Chondrocyte (in vitro differentiated cells): ENCODE data around the gene LAMA5. TPM values are rescaled to one million over a fixed set of nuclear protein-coding genes. Genes with fewer than 3 reads are reported as not detected.

Experiments
- DNase-seq: peaks from one replicate; pipeline ENCODE4 v3.0.0; 2021; ENCODE audit warnings: mixed read lengths, low spot score
- H3K27ac Mint-ChIP-seq: one replicate; pipeline ENCODE4 v1.8.0; 2021; ENCODE audit warnings: mild to moderate bottlenecking, moderate library complexity, mixed read lengths; ENCODE audit not compliant: unreplicated experiment
- H3K27me3 Mint-ChIP-seq: 2 replicates; pipeline ENCODE4 v1.8.0; 2021; ENCODE audit warnings: low read depth, mixed read lengths
- H3K36me3 Mint-ChIP-seq: 2 replicates; pipeline ENCODE4 v1.8.0; 2021; ENCODE audit warnings: low read depth, mixed read lengths
- H3K4me1 Mint-ChIP-seq: 2 replicates; pipeline ENCODE4 v1.8.0; 2021; ENCODE audit warnings: low read depth, mild to moderate bottlenecking, mixed read lengths
- H3K4me3 Mint-ChIP-seq: one replicate; pipeline ENCODE4 v1.8.0; 2021; ENCODE audit warnings: mild to moderate bottlenecking, moderate library complexity, mixed read lengths; ENCODE audit not compliant: unreplicated experiment
- H3K9me3 Mint-ChIP-seq: 2 replicates; pipeline ENCODE4 v1.8.0; 2021; ENCODE audit warnings: low read depth, mixed read lengths
- total RNA-seq: library from RNA; stranded (reverse); gene quantifications from 3 replicates; pipeline ENCODE4 v1.2.1, GENCODE V29; 2021
- TF ChIP-seq, protein P1 (sequence below): fragments of 200-600 bp; sonication (generic); IDR thresholded peaks from 2 replicates; pipeline ENCODE4 v1.5.0; 2021; ENCODE audit warnings: antibody characterized with exemption, mild to moderate bottlenecking, moderate library complexity

Gene LAMA5
- total RNA-seq, 1 donor from 2014 or later, result 368 TPM

- no peaks in the 10 kb centered on the region for H3K36me3 Mint-ChIP-seq
- H3K27me3 Mint-ChIP-seq, result no peaks in the 10 kb centered on the region
- no peak overlapping the region for H3K27ac Mint-ChIP-seq
- DNase-seq, result no peak
- H3K4me3 Mint-ChIP-seq, result no peak overlapping the region
- TF ChIP-seq, protein P1, sequence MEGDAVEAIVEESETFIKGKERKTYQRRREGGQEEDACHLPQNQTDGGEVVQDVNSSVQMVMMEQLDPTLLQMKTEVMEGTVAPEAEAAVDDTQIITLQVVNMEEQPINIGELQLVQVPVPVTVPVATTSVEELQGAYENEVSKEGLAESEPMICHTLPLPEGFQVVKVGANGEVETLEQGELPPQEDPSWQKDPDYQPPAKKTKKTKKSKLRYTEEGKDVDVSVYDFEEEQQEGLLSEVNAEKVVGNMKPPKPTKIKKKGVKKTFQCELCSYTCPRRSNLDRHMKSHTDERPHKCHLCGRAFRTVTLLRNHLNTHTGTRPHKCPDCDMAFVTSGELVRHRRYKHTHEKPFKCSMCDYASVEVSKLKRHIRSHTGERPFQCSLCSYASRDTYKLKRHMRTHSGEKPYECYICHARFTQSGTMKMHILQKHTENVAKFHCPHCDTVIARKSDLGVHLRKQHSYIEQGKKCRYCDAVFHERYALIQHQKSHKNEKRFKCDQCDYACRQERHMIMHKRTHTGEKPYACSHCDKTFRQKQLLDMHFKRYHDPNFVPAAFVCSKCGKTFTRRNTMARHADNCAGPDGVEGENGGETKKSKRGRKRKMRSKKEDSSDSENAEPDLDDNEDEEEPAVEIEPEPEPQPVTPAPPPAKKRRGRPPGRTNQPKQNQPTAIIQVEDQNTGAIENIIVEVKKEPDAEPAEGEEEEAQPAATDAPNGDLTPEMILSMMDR, result no peak
- H3K4me1 Mint-ChIP-seq, result peaks cover 11% of the 10 kb centered on the region
- no peaks in the 10 kb centered on the region for H3K9me3 Mint-ChIP-seq
These were observed 42.2 kb upstream of the LAMA5 start for GRCh38 chr20:62409086-62409853.

DNA sequence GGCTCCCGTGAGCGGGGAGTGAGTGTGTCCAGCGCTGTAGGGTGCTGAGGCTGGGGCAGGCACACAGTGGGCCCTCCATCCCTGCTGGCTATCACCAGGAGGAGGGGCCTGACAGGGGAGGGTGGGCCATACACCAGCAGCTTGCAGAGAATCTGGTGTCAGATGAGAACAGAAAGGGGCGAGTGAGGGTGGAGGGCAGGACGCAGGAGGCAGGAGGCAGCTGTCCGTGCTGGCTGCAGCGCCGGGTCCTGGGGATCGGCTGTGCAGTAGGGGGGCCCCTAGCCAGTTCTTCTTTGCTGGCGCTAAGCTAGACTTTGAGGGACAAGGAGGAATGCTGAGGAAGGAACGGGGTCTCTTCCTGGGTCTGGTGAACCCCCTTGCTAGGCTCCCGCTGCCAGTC, 41.5 kb upstream of the LAMA5 start:
- no peaks in the 10 kb centered on the region for H3K36me3 Mint-ChIP-seq
- H3K9me3 Mint-ChIP-seq, result no peaks in the 10 kb centered on the region
- peaks cover 11% of the 10 kb centered on the region for H3K4me1 Mint-ChIP-seq
- TF ChIP-seq, protein P1, result no peak
- H3K27ac Mint-ChIP-seq, result no peak overlapping the region
- no peak for DNase-seq
- no peaks in the 10 kb centered on the region for H3K27me3 Mint-ChIP-seq
- no peak overlapping the region for H3K4me3 Mint-ChIP-seq

DNA sequence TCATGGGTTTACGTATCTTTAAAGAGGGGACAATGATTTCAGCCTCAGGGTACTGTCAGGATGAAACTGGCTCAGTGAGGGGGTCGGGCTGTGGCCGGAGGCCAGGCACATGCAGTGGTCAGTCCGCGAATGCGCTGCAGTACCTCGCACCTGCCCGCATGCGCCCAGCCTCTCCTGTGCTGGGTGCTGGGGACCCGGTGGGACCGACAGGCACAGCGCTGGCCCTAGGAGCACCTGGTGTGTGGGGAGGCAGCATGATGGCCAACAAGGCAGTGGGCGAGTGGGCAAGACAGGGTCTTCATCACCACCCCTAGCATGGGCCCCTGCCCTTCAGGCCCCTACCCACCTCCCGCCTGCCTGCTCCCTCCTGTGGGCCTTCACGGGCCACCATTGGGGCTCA, 40.9 kb upstream of the LAMA5 start:
- DNase-seq, result no peak
- H3K9me3 Mint-ChIP-seq, result no peaks in the 10 kb centered on the region
- H3K27me3 Mint-ChIP-seq, result no peaks in the 10 kb centered on the region
- H3K4me1 Mint-ChIP-seq, result peaks cover 11% of the 10 kb centered on the region
- no peaks in the 10 kb centered on the region for H3K36me3 Mint-ChIP-seq
- no peak overlapping the region for H3K27ac Mint-ChIP-seq
- TF ChIP-seq, protein P1, result no peak
- no peak overlapping the region for H3K4me3 Mint-ChIP-seq

DNA sequence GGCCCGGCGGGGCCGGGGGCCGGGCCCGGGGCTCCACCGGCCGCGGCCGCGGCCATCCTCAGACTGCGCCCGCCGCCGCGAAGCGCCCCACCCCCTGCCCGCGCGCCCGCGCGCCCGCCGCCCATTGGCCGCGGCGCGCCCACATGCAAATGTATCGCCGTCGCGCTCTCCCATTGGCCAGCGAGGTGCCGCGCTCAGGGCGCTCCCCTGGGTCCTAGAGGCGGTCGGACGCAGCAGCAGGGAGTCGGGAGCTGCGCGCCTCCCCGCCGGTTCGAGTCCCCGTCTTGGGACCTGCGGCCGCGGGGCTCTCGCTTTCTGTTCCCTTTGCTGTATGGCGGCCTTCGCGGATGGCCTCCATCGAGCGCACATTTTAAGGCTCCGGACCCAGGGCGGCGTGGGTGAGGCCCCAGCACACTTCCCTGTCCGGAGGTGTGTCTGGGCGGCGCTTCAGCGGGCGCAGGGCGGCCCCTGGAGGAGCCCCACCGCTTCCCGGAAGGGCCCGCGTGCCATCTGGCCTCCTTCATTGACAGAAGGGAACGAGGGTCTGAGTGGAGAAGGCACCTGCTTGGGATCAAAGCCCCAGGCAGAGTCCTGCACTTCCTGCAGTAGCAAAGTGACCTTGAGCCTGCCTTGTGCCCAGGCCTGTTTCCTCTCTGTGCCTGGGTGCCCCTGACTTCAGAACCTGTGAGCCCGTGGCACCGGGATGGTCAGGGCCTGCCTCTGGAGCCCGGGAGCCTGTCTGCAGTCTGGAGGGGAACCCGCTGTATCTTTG, 40.3 kb upstream of the LAMA5 start, which contains the start of gene CABLES2:
CABLES2 (minus strand) TSS at position 65 of the 772 bp plus-strand sequence; CDS start at position 56, 9 bp downstream.
- Mint-ChIP-seq H3K9me3 (no peaks in the 10 kb centered on the region), H3K36me3 (no peaks in the 10 kb centered on the region), H3K27me3 (no peaks in the 10 kb centered on the region), H3K27ac (peak within 1 kb of the TSS; percentile 49), H3K4me3 (peak within 1 kb of the TSS; percentile 65), H3K4me1 (peaks cover 11% of the 10 kb centered on the region)
- TF ChIP-seq, protein P1, result peak; percentile 18
- no peak for DNase-seq

DNA sequence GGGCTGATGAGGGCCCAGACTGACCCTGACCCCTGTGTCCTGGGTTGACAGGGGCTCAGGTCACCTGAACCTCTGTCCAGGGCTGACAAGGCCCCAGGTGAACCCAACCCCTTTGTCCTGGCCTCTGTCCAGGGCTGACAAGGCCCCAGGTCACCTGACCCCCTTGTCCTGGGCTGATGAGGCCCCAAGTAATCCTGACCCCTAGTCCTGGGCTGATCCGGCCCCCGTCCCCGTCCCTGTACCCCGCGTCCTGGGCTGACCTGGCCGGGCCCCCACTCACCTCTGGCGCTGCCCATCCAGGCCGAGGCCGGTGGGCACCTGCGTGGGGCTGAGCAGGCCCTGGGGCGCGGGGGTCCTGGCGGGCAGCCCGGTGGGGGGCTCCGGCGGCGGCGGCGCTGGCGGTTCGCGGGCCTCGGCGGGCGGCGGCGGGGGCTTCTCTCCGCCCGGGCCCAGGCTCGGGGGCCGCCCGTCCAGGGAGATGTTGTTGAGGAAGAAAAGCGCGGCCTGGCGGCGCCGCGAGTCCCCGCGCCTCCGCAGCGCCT, 39.6 kb upstream of the LAMA5 start:
- Mint-ChIP-seq H3K9me3 (no peaks in the 10 kb centered on the region), H3K36me3 (no peaks in the 10 kb centered on the region), H3K27ac (no peak overlapping the region), H3K4me1 (peaks cover 11% of the 10 kb centered on the region), H3K4me3 (peak overlapping the region; percentile 65), H3K27me3 (no peaks in the 10 kb centered on the region)
- DNase-seq, result no peak
- TF ChIP-seq, protein P1, result no peak
